Inferior parietal cortex (tissue), 1 donor: ENCODE data around the gene SMURF2.
"Not testable (repeated sequence)": the region's sequence is repeated elsewhere in the genome, so short reads cannot be mapped to it uniquely, and the experiment has no call there.

ENCODE experiments used
- DNase-seq: peaks from one replicate; pipeline ENCODE4 v3.0.0-alpha.2; 2016; ENCODE audit errors: extremely low spot score

Gene SMURF2

GRCh38 chr17:64661976-64662773 lies at the start of gene SMURF2:
Gene SMURF2, minus strand, starts transcription at chr17:64662307. Its CDS starts 427 bp downstream, at chr17:64661880.
- DNase-seq: peak; percentile 46

DNA sequence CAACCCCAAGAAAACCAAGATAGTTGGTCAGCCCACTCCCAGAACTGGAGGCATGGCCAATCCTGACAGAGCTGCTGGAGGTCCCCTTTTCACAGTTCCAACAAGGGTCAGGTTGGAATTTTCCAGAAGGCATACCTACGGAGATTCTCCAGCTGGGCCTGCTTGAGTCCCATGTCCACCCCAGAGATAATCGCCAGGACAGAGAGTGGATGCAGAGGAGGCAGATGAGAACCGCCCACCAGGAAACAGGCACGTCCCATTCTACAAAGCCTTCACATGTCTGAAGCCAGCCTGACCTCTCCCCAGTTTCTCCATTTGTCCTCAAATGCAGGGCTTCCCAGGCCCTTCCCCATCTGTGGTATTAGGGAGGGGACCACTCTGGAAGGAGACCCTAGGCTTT lies 47.4 kb upstream of the SMURF2 start:
- DNase-seq: no peak

DNA sequence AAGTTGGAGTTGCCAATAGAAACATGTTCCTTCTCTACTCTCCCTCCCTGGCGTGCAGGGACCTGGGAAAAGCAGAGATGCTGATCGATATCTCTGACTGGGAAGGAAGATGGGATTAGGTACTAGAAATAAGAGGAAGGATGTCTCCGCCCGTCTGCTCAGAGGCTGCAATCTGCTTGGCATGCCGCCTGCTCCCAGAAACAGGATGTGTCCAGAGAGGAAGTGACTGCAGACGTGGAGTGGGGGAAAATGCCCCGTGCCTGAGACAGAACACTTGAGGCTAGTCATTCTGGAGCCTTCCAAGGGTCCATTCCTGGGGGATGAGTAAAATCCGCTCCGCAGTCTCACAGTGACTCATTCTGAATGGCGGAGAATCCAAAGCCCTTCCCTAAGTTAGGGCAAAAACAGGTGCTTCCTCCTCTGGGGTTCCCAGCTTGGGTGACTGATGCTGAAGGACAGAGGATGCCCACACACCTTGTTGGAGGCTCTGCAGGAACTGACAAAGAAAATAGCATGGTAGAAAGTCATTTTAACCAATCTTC lies 45.0 kb upstream of the SMURF2 start:
- no peak for DNase-seq

DNA sequence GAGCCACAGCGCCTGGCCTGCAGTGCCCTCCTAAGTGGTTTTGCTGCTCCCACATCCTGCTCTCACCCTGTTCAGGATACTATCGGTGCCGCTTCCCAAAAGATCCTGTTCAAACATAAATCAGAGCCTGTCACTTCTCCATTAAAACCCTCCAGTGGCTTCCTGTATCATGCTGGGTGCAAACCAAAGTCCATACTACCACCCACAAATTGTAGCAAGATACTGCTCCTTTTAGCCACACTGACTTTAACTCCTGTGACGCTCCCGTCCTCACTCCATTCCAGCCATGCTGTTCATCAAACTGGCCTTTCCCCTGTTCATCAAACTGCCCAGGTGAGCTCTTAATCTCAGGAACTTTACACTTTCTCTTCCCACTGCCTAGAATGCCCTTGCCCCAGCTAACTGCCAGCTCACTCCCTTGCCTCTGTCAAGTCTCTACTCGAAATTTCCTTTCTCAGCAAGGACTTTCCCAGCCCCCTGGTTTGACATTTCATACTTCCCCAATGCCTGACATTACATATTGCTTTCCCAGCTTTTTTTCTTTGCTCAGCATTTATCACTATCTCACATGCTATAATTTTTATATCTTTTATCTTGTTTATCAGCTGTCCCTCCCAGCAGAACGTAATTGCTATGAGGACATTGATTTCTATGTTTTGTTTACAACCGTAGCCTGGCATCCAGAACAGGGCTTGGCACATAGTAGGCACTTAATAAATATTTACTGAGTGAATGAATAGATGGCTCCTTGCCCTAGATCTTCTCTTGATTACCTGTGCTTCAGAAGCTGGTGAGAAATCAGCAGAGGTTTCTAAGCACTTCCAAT lies 44.3 kb upstream of the SMURF2 start:
- no peak for DNase-seq

DNA sequence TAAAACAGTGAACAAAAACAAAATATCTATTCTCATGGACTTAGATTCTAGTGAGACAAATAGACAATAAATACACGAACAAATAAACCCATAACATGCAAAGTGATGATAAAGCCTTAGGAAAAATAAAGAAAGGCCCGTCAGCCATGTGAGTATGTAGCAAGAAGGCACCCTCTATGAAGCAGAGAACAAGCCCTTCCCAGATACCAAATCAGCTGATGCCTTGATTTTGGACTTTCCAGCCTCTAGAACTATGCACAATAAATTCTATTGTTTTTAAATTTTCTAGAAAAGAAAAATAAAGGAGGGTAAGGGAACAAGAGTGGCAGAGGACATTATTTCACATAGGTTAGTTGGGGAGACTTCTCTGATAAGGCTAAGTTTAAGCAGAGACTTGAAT lies 40.7 kb upstream of the SMURF2 start:
- no peak for DNase-seq

DNA sequence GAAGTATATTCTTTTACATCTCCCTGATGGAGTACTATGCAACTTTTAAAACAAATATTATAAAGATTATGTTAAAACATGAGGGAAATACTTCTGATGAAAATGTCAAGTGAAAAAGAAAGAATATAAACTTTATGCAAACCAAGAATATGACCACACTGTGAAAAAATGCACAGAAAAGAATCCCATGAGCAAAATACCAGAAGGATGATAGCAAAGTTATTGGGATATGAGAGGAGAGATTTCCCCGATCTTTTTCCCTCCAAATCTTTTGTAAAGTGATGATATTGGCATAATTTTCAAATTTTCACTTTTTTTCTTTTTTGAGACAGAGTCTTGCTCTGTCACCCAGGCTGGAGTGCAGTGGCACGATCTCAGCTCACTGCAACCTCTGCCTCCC lies 36.6 kb upstream of the SMURF2 start:
- DNase-seq: no peak

DNA sequence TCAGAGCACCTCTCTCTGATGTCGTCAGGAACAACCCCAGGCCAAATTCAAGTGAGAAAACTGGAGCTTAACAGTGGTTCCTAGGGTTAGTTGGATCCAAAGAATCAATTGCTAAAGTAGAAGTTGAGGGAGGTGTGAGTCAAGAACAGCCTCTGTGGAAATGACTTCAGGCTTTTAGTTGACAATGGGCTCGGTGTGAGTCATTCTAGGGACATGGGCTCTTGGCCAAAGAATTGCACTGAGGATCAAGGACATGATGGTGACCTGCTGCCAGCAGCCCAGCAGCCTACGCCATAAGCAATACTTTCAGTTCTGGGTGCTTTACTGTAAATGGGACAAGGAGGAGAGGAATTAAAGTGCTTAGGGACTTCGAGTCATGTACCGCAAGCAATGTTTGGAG lies 32.1 kb upstream of the SMURF2 start:
- no peak for DNase-seq

GRCh38 chr17:64692187-64692586 lies 30.1 kb upstream of the SMURF2 start:
- DNase-seq: no peak

DNA sequence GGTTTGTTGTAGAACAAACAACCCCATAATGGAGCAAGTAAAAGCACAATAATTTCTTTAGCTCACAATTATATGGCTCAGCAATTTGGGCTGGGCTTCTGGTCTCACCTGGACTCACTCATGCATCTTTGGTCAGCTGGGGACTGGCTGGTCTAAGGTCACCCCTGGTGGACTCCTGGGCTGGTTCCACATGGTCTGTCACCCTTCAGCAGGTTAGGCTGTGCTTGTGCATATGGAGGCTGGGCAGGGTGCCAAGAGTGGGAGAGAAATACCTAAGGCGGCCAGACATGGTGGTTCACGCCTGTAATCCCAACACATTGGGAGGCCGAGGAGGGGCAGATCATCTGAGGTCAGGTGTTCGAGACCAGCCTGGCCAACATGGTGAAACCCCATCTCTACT lies 27.0 kb upstream of the SMURF2 start:
- no peak for DNase-seq

GRCh38 chr17:64688481-64688880 lies 26.4 kb upstream of the SMURF2 start:
- no peak for DNase-seq

- no peak for DNase-seq
Measured at GRCh38 chr17:64687961-64688360, 25.9 kb upstream of the SMURF2 start.

- DNase-seq: no peak
Measured at GRCh38 chr17:64687376-64687775, 25.3 kb upstream of the SMURF2 start.

- DNase-seq: no peak
Measured at GRCh38 chr17:64686705-64687104, 24.6 kb upstream of the SMURF2 start.

DNA sequence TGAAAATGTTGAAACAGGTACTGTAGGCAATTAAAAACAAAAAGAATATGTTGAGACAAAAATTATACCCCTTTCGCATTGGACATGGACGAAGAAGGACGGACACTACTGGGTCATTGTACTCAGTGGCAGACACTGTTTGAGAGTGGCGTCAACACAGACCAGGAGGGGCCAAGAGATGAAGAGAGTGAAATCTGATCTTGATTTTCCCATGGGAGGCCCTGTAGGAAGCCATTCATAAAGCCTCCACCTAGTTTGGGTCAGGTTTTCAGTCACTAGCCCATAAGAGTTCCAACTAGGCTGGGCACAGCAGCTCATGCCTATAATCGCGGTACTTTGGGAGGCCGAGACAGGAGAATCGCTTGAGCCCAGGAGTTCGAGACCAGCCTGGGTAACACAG lies 23.6 kb upstream of the SMURF2 start:
- DNase-seq: no peak

DNA sequence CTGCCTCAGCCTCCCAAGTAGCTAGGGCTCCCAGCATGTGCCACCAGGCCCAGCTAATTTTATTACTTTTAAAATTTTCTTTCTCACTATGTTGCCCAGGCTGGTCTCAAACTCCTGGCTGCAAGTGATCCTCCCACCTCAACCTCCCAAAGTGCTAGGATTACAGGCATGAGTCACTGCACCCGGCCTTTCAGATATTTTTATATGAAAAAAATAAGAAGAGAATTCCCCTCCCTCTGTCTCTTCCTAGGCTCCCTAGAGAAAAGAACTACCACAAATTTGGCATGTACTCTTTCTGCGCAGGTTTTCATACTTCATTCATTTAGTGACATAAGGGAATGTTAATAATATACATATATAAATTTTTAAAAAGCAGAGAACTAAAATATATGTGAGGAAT lies 21.7 kb upstream of the SMURF2 start:
- DNase-seq: no peak

- DNase-seq: no peak
Measured at GRCh38 chr17:64682261-64683181, 20.4 kb upstream of the SMURF2 start.

DNA sequence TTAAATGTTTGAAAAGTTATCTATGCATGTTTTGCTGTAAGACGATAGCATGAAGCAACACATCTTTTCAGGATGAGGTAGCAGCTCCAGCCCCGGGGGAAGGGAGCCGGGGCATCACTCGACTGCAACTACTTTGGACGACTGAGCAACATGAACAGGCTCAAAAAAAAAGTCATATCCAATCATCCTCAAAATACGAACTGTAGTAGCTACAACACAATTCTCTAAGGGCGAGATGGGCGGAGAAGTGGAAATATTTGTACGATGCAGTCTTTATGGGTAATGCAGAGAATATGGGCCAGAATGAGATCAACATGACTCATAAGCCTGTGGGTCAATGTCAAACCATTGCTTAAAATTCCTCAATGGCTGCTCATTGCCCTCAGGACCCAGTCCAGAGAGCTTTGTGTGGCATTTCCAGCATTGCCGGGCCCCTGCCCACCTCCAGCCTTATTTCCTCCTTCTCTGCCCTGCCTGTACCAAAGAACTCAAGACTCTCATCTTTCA lies 17.7 kb upstream of the SMURF2 start:
- no peak for DNase-seq

DNA sequence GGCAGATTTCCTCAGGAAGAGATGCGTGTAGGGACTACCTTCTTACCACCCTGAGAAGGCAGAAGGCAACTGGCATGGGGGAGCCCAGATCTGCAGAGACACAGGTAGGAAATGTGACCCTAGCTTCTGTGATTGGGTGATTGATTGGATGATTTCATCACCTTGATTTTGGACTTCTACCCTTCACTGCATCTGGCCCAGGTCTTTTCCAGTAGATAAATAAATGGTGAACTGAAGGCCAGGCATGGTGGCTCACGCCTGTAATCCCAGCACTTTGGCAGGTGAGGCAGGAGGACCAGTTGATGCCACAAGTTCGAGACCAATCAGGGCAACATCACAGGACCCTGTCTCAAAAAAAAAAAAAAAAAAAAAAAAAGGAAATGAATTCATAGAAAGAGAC lies 14.7 kb upstream of the SMURF2 start:
- DNase-seq: no peak

GRCh38 chr17:64670843-64671590 lies 8.9 kb upstream of the SMURF2 start:
- not testable (repeated sequence) for DNase-seq

DNA sequence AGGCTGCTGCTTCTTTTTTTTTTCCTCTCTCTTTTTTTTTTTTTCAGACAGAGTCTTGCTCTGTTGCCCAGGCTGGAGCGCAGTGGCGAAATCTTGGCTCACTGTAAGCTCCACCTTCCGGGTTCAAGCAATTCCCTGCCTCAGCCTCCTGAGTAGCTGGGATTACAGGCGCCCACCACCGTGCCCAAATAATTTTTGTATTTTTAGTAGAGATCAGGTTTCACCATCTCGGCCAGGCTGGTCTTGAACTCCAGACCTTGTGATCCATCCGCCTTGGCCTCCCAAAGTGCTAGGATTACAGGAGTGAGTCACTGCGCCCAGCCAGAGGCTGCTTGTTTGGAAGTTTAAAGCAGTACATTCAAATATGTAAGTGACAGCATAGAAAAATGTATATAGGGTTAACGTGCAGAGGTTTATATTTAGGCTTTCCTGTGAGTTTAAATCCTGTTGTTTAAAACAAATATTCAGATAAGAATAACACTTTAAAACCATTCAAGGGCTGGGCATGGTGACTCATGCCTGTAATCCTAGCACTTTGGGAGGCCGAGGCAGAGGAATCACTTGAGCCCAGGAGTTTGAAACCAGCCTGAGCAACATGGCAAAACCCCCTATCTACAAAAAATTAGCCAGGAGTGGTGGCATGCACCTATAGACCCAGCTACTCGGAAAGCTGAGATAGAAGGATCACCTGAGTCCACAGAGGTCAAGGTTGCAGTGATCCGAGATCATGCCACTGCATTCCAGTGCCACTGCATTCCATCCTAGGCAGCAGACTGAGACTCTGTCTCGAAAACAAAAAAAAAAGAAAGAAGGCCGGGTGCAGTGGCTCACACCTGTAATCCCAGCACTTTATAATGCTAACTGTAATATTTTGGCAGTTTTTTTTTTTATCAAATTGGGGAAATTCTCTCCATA lies 6.0 kb upstream of the SMURF2 start:
- DNase-seq: not testable (repeated sequence)
